Fibroblast of upper back skin (primary cell): ENCODE data around the gene RTN4IP1.
"Not testable (repeated sequence)": the region's sequence is repeated elsewhere in the genome, so short reads cannot be mapped to it uniquely, and the experiment has no call there.

Experiments used
- DNase-seq: peaks from one replicate; pipeline ENCODE4 v3.0.0-alpha.2; 2013

RTN4IP1 gene

DNA sequence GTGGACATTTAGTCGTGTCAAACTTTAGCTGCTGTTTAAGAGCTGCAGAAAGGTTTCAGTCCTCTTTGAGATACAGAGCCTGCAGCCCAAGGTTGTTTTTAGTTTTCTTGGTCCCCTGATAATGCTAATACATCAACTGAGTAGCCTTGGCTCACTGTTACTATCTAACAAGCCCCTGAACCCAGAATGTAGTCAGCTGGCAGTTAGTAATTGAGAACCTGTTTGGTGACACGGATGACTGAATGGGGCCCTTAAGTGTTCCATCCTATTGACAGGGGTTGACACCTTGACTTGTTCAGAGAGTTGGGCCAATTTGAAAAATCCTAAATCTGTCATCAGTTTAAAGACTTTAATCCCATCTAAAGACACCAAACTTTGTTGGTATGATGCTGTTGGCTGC lies 2.8 kb downstream of the RTN4IP1 start:
- no peak for DNase-seq

DNA sequence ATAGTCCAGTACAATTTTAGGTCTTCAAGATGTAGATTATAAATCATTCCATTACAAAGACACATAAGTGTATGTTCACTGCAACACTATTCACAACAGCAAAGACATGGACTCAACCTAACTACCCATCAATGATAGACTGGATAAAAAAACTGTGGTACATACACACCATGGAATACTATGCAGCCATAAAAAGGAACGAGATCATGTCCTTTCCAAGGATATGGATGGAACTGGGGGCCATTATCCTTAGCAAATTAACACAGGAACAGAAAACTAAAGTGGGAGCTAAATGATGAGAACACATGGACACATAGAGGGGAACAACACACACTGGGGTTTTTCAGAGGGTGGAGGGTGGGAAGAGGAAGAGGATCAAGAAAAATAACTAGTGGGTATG lies 6.3 kb downstream of the RTN4IP1 start:
- no peak for DNase-seq

- DNase-seq, result no peak
Measured at GRCh38 chr6:106622412-106622811, 6.9 kb downstream of the RTN4IP1 start.

DNA sequence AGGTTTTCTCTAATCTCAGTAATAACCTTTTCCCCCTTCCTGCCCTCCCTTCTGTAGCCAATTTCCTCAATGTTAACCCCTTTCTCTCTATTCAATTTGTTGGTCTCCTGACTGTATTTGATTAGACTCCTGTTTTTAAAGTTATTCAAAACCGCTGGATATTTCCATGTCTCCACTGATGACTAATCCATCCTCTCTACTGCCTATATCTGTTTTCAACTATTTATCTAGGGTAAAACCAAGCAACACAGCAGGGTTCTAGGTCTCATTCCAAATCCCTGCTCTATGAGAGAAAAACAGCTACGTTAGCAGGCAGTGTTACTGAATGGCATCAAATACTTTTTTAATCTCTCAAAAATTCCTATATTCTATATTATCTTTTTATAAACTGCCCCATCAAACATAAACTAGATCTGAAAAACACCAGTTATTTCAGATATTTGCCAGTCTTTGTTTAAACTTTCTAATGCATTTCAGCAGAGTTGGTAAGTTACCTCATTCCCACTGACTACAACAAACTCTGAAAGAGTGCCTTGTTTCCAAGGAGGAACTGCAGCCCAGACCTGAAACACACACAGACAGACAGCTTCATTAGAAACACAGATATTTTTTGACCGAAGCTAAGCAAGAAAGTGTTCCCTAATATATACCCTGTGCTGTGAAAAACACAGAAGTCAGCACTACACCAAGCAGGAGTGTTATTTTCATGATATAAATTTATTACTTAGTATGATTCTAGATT lies 8.2 kb downstream of the RTN4IP1 start:
- DNase-seq, result peak; percentile 51

GRCh38 chr6:106619223-106619622 lies 10.1 kb downstream of the RTN4IP1 start:
- no peak for DNase-seq

GRCh38 chr6:106618324-106618723 lies 11.0 kb downstream of the RTN4IP1 start:
- no peak for DNase-seq

DNA sequence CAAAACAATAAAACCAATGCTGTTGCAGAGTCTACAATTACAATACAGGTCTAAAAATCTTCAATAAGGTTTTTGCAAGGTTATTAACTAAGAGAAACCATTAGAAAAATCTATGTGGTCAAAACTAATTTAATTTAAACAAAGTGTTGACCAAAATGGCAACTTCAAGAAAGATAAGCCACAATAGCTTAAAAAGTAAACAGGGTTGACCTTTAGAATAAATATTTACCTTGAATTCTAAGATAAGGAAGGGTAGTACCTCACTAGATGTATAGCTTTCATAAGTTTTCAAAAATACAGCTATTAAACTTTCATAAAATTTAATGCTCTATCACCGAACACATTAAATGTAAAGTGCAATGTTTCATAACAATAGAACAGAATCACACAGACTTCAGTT lies 11.4 kb downstream of the RTN4IP1 start:
- no peak for DNase-seq

GRCh38 chr6:106617302-106617701 lies 12.0 kb downstream of the RTN4IP1 start:
- no peak for DNase-seq

GRCh38 chr6:106614592-106615257 lies 14.6 kb downstream of the RTN4IP1 start:
- no peak for DNase-seq

DNA sequence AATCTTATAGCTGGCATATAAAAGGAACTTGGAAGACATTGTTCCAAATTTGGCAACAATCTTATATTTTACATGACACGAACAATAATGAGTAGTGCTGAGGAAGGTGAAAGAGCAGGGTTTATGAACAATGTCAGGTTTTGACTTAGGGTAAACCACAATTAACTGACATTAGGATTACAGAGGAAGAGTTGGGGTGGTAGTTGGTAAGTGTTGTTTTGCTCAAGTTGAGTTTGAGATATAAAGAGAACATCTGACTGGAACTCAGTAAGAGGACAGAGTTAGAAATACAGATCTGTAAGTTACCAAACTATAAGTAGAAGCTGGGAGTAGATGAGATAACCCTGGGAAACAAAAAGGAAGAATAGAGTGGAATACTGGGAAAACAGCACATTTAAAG lies 15.1 kb downstream of the RTN4IP1 start:
- no peak for DNase-seq

GRCh38 chr6:106613590-106613989 lies 15.7 kb downstream of the RTN4IP1 start:
- DNase-seq, result no peak

GRCh38 chr6:106612671-106613416 lies 16.5 kb downstream of the RTN4IP1 start:
- no peak for DNase-seq

DNA sequence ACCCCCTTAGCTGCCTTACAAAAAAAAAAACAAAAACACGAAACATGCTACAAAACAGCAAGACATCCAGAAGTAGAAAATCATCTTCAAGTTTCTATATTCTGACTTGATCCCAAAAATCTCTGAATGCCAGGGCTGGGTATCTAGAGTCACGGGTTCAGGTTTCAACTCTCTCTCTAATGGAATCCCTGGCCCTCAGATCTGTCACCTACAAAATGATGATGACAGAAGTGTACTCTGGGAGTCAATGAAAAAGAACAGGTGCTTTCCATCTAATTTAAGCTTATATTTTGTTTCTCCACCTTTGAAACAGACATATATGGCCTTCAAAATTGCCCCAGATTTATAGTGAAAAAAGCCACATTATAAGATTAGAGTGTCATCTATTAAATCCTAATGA lies 18.3 kb downstream of the RTN4IP1 start:
- DNase-seq, result no peak

DNA sequence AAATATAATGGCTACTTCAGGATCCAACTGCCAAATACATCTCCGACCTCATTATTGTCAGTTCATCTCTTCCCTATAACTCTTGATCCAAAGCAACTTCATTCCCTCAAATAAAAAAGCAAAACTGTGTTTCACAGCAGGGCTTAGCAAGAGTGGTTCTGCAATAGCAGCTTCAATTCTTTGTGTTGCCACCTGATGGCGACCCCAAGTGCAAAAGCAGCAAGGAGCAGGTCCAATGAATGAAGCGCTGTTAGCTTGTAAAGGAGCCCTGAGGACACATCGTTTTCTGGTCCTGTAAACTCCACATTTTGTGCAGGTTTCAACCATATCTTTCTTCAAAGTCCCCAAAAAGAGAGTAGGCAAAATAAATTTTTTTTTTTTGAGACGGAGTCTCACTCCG lies 19.6 kb downstream of the RTN4IP1 start:
- DNase-seq, result peak; percentile 18

GRCh38 chr6:106608080-106608668 lies 21.1 kb downstream of the RTN4IP1 start:
- DNase-seq, result peak; percentile 62

GRCh38 chr6:106600329-106600728 lies 29.0 kb downstream of the RTN4IP1 start:
- DNase-seq, result peak; percentile 40

DNA sequence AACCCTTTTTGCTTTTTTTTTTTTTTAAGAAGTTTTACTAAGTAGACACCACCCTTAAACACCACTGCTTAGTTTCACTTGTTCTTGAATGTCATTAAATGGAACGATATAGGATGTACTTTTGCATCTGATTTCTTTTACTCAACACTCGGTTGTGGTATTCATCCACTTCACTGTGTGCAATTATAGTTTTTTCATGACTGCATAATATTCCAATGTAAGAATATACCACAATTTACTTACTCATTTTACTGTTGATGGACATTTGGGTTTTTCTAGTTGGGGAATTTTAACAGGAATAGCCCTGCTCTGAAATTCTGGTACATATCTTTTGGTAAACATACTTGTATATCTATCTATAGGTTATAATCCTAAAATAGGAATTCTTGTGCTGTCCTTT lies 29.9 kb downstream of the RTN4IP1 start:
- DNase-seq, result no peak

- DNase-seq, result peak; percentile 83
Measured at GRCh38 chr6:106591111-106591825, 38.0 kb downstream of the RTN4IP1 start.

GRCh38 chr6:106588937-106589336 lies 40.4 kb downstream of the RTN4IP1 start:
- DNase-seq, result not testable (repeated sequence)

DNA sequence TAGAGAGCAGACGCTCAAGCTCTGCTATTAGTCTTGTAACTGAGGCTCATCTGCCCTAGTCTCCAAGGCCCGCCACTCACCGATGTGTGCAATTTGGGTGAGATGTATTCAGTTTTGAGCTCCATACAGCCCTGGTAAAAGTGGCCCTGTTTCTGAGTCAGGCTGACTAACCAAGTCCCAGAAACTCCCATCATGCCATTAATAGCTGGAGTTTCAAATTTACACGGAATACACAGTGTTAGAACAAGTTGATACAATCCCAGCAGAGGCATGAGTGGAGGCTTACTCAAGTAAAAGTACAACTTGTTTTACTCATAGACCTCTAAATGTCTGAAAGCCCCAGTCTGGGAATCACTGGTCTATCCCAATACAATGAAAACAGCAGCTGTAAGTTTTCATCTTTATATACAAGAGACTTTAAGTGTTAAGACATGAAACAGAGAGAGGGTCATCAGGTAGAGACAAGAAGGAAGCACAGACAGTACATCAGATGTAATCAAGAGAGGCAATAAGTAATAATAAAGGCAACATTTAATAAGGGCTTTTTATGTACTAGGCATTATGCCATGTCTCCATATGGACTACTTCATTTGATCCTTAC lies 42.4 kb downstream of the RTN4IP1 start:
- DNase-seq, result no peak

GRCh38 chr6:106581468-106581867 lies 47.8 kb downstream of the RTN4IP1 start:
- DNase-seq, result no peak

DNA sequence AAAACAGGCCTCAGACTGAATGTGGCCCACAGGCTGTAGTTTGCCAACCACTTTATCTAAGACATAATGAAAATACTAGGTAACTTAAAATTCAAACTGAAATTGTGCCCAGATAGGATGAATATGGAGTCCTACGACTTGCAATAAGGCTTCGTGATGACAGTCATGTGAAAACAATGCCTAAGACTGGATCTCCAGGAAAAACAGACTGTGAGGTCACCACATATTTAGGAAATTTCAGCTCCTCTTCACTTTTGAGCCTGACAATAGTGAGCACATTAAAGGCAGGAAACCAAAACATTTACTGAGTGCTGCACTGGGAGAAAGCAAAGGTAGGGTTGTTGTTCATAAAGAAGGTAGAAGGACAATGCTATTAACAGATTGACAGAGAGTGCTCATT lies 50.0 kb downstream of the RTN4IP1 start:
- no peak for DNase-seq
